NCI-H446 (cell line): Measurements from ENCODE around the gene SCAMP2.

ENCODE experiments used
- DNase-seq, 2 experiments: peaks; one replicate each; lab custom pipeline; 2025; lab: John Stamatoyannopoulos, UW

Gene SCAMP2

DNA sequence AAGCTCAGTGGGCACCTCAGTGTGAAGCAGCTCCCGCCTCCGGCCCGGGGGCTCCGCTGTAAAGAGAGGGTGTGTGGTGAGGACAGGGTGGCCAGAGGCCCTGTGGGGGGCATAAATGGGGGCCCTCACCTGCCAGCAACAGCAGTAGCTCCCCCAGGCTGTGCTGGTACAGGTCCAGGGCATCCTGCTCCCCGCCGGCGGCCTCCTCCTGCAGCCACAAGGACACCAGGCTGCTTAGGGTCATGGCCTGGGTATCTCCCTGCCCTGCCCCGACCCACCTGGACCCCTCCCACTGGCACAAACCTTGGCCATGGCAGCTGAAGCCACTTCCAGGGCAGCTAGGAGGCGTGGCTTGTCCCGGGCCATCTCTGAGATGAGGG lies 35.0 kb downstream of the SCAMP2 start:
- no peak for DNase-seq

DNA sequence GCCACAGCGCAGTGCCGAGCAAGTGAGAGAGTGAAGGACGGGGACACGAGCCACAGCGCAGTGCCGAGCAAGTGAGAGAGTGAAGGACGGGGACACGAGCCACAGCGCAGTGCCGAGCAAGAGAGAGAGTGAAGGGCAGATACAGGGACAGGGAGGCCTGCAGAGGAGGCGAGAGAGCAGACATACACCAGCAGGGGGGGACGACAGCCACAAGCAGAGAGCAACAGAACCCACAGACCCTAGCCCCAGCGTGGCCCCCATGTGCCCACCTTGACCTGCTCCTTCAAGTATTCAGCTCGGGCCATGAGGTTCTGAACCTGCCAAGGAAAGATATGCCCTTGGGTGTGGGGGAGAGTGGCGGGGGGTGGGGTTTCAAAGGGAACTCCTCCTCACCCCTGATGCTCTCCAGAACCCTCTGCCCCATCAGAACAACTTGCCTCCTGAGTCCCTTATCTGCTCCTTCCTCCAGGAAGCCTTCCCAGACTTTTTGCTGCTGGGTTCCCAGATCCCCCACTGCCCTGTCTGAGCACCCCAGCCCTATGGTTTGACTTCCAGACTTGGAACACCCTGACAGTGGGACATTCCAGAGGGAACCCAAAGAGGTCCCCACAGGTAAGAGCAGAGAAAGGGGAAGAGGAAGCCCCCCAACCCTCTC lies 35.6 kb downstream of the SCAMP2 start:
- DNase-seq = no peak

DNA sequence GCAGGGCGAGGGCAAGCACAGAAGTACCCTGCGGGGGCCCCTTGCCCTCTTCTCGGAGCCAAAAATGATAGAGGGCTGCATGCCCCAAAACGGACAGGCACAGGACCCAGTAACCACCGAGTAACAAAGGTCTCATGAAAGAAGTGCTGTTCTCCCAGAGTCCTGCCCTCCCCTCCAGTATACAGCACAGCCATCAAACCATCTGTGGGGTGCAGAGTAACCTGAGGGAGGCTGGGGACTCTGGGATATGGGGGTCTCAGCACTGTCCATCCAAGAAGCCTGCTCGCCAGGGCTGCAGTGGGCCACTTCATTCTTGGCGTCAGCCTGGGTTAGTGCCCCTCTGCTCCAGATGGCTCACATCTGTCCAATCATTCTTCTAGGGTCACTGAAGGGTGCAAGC lies 36.3 kb downstream of the SCAMP2 start:
- DNase-seq = no peak

DNA sequence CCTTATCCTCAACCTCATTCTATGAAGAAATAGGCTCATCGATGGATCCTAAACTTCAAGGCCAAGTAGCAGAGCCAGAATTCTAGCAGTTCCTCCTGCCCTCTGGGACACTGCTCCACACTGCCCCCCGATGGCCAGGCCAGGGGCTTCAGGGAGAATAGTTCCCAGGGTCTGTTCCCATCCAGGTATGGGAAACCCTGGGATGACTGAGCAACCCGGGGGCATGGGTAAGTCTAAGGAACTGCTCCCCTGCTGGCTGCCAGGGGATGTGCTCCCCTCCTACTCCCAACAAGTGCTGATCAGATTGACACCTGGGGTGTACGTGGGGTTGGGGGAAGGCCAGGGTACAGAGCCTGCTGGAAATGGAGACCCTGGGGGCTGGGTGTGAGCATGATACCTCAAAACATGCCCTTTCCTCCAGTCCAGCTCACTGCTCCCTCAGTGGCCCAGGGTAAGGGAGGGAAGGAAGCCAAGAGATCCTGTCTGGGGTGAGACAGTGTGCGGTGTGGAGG lies 37.8 kb downstream of the SCAMP2 start:
- peak; percentile 58 to 64 for DNase-seq

DNA sequence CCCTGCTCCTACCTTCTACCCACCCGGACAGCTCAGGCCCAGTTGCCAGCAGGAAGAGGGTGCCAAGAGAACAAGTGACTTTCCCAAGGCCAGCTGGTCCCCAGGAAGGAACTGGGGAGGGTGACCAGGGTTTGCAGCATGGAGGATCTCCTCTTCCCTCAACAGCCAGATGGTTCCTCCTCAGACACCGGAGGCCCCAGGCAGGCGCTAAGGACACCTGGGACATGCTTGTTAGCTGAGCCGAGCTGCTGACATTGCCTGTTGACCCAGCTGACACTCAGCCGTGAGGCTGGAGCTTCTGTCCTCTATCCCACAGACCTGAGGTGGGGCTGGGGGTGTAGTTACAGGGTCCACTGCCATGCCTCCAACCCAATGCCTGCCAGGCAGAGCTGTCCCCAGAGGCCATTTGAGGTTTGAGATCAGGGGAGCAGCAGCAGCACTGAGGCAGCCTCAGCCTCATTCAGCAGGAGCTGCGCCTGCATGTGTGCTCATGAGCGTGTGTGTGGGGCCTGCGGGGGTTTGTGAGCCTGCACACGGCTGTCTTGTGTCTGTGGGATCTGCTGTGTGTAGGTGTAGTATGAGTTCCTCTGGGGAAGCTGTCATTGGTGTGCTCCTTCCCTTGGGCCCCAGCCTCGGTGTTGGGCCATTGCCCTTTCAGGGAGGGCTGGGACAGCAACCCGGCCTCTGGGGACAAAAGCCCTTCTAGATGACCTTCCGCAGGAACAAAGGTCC lies 39.6 kb downstream of the SCAMP2 start:
- DNase-seq = no peak

DNA sequence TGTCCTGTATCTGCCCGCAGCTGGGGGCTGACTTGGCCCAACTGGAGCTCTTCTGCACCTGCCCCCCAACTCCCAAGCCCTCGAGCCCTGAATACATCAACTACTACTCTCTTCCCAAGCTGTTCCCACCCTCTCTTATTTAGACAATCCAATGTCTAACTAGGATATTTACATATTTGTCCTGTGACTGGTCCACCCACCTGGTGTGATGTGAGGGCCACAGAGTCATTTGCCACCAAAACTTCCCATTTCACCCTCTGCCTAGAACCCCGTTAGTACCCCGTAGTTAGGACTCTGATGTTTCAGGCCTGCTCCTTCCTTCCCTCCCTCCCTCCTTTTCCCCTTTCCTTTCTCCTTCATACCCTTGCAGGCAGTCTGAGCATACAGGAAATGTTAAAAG lies 40.3 kb downstream of the SCAMP2 start:
- no peak for DNase-seq

DNA sequence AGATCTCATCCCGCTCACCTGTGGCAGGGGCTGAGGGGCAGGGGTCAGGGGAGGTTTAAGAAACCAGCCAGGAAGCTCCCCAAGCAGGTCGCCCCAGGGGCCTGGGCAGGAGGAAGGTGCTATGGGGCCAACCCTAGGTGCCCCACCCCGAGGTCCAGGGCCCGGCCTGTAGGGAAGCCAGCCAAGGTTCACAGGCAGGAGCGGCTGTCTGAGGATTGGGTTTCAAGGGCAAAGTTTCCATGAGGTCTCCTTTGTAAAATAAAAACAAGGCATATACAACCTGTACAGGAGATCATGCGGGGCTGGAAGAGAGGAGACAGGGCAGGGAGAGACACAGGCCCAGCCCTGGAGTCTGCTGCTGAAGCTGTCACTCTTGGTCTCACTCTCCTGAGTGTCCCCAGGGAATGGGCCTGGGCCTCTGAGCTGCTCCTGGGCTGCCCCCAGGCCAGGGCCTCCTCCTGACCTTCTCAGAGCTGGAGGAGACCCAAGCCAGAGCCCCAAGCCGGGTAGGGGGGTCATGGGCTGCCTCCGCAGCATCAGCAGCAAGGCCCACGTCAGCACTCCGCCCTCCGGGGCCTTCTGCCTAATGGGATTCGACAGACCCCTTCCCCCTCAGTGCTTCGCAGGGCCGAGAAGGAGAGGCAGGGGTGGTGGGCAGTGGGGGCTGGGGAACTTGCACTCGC lies 41.2 kb downstream of the SCAMP2 start:
- DNase-seq = no peak

DNA sequence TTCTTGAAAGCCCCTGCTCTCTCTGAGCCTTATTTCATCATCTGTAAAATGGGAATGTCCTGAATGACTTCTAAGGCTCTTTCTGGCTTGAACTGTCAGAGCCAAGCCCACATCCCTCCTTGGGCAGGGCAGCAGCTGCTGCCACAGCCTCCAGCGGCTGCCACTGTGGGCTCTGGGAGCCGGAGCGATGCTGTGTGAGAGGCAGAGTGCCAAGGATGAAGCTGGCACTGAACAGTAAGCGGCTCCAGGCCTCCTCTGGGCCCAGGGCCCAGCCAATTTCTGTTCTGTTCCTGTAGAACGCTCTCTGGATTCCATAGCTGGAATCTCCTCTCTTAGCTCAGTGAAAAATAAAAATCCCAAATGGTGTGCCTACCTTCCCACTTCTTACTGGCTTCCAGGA lies 42.3 kb downstream of the SCAMP2 start:
- peak; percentile 61 to 96 for DNase-seq

DNA sequence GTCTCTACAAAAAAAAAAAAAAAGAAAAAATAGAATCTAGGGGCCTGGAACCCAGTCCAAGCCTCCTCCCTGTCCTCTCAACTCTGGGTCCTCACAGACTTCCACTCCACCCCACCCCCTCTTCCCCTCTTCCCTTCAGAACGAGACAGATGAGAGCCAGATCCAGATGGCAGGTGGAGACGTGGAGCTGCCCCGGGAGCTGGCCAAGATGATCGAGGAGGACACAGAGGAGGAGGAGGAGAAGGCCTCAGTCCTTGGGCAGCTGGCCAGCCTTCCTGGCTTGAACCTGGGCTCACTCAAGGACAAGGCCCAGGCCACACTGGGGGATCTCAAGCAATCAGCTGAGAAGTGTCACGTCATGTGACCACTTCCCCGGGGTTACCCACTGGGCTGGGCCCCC lies 43.2 kb downstream of the SCAMP2 start:
- DNase-seq = peak; percentile 29 to 74

DNA sequence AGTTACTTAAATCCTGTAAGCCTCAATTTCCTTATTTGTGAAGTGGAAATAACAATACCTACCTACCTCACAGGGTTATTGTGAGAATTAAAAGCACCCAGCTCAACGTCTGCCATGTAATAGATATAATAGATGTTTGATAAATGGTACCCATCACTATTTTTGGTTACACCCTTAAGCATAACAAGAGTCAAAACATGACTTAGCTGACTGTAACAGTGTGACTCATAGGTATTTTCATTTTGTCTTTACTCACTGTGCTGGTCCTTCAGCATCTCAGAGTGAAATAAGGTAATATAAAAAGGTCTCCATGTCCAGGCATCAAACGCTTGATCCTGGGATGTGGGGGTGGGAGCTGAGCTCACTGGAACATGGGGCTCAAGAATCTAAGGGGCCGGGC lies 43.7 kb downstream of the SCAMP2 start:
- no peak for DNase-seq

DNA sequence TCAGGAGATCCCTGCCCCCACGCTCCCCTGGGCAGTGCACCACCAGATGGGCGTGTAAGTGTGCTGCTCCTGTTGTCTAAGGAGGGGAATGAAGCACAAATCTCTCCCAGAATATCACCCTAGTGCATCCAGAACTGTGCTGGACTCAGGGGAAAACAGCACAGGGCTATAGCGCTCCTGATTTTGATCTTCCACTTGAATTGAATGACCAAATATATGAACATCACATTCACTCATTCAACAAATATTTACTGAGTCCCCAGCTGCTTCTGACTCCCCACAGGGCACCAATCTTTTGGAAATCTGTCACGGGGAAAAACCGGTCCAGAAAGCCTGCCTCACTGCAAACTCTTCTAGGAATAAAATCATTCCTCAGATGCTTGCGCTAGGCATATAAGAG lies 44.3 kb downstream of the SCAMP2 start:
- DNase-seq = peak in 1 of 2 experiments; percentile 42

DNA sequence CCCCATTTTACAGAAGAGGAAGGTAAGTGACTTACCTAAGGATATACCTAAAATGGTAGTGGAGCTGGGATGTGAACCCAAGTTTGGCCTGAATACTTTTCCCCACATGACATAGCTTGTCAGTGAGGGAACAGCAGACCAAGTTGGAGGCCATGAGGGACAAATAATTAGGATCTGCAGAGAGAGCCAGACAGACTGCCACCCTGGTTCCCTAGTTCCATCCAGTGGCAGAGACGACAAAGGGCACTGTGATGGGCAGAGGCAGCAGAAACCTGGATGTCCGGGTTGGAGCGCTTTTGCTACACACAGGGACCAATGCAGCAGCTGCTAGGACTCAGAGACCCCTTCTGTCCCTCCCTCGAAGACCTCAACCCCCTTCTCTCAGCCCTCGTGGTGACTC lies 45.6 kb downstream of the SCAMP2 start:
- no peak for DNase-seq

DNA sequence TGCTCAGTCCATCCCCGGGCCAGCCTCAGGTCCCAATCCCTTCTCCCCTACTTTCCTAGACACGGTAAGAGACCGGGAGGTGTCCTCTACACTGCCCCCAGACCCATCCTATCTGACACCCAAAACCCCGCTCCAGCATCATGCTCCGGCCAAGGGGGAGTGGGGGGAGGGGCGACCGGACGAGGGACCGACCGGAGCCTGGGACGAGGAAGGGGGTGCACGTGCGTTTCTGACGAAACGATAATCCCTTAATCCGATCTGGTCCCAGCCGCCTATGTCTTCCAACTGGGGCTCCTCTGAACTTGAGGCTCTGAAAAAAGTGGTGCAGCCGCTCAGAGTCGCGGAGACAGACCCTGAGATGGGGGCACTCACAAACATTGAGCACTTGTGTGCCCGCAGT lies 46.2 kb downstream of the SCAMP2 start:
- no peak for DNase-seq

DNA sequence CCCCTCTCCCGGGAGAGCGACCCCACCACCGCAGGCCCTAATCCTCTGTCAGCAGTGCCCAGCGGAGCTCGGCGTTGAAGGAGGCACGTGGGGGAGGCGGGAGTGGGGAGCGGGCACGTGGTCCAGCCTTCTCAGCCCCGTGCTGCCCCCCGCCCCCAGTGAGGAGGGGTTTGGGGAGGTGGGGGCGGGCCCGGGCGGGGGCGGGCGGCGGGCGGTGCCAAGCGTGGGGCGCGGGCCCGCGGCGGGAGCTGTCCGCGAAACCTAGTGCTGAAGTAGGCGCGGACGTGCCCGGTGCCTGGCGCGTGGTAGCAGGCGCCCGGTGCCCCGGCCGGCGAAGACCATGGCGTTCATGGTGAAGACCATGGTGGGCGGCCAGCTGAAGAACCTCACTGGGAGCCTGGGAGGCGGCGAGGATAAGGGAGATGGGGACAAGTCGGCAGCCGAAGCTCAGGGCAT lies 46.8 kb downstream of the SCAMP2 start, which contains the start of gene CPLX3:
Gene CPLX3 (plus strand): TSS at position 264 of the 456 bp plus-strand sequence. CDS start 77 bp downstream, at position 341.
- DNase-seq = no peak

DNA sequence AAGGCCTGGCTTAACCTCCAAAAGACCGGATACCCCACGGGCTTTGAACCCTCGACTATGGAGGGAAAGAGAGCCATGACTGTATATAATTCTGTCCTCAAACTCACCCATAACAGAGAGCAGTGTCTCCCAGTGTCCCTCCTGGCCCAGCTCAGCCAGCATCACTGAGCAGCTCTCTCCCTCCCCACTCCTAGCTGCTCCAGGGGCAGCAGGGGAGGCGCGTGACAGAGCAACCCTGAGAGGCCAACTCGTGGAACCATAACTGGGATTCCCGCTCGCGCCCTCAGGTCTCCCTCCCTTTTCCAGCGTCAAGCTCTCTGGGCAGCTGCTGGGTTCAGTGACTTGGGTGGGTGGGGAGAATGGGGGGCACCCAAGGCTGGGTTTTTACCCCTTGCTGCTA lies 47.3 kb downstream of the SCAMP2 start:
- DNase-seq = no peak

DNA sequence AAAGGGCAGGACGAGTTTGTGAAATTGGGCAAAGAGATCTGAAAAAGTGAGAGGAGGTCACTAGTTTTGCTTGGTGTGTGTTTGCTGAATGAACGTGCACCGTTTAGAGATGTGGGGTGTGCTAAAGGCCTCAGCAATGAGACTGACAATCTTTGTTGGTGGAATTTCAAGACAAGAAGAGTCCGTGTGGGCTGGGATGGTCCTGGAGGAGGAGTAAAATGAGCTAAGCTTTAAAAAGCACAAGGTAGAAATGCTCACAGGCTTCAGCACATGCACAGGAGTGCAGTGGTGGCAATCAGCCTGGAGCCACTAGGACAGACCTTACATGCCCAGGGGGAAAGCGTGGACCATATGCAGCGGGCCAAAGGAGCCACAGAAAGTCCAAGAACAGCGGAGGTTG lies 48.2 kb downstream of the SCAMP2 start:
- no peak for DNase-seq

DNA sequence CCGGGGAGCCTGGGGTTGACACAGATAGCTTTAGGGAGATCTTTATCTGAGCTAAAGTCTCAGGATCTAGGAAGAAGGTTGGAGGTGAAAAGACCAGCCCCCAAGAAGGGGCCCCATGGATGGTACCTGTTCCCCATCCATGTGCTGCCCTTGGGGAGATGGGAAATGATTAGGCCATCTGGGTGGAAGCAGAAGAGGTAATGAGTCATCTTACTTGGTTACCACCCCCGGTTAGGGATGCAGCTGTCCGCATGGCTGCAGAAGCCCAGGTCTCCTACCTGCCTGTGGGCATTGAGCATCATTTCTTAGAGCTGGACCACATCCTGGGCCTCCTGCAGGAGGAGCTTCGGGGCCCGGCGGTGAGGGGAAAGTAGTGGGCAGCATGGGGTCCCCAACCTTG lies 49.8 kb downstream of the SCAMP2 start:
- no peak for DNase-seq

DNA sequence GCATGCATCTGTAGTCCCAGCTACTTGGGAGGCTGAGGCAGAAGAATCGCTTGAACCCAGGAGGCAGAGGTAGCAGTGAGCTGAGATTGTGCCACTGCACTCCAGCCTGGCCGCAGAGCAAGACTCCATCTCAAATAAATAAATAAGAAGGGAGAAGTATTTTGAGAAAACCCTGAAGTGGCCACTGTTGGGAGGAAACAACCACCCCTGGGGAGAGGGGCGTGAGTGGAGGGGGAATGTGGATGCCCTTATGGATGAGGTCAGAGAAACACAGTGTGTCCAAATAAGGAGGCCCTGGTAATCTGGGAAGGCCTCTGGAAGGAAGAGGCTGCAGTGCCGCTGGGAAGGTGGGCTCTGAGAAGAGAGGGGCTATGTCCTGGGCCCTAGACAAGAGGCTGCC lies 50.9 kb downstream of the SCAMP2 start:
- DNase-seq = no peak

DNA sequence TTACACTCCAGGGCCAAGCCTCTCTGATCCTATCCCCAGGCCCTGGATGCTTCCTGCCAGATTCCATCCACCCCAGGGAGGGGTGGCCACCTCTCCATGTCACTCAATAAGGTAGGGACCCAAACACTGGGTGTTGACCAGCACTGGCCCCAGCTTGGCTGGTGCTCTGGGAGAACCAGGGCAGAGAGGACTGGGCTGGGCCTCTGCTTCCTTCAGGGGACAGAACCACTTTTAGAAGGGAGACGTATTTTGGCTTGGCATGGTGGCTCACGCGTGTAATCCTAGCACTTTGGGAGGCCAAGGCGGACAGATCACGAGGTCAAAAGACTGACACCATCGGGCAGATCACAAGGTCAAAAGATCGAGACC lies 51.4 kb downstream of the SCAMP2 start:
- DNase-seq = no peak

DNA sequence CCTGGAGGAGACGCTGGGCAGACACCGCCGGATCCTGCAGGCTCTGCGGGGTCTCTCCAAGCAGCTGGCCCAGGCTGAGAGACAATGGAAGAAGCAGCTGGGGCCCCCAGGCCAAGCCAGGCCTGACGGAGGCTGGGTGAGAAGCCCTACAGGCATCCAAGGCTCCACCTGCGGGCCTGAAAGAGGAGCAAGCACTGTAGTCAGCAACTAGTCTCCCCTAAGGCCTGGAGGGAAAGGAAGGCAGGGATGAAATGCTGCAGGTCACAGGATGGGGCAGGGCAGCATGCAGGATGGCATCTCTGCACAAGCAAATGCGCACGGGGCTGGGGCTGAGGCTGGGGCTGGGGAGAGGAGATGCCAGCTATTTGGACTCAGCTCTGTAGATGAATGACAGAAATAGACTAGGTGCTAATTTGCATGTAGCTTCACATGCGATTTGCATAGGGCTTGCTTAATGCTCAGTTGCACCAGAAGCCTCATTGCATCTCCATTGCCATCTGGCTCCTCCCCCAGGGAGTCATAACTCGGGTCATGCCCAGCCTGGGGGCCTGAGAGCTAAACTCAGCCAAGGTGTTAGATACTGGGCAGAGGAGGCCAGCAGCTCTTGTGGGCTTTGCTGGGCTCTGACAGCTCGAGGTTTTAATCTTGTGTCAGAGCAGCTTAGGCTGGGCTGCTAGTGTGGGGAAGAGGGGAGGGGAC lies 51.9 kb downstream of the SCAMP2 start:
- peak in 1 of 2 experiments; percentile 68 for DNase-seq

DNA sequence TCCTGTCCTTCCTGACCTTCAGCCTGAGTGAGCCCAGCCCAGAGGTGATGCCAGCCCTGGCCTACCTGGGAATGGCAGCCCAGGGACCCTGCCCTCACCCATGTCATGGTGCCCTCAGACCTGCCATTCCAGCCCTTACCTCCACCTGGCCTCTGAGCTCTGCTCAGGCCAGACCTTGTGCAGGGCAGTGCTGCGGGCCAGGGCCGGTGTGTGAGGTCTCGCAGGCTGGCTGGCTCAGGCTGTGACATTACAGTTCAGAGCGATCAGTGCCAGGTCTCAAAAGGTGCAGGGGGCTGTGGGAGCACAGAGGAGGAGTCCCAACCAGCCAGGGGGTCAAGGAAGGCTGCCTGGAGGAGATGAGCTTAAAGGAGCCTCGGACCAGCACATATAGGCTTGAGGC lies 53.1 kb downstream of the SCAMP2 start:
- no peak for DNase-seq

DNA sequence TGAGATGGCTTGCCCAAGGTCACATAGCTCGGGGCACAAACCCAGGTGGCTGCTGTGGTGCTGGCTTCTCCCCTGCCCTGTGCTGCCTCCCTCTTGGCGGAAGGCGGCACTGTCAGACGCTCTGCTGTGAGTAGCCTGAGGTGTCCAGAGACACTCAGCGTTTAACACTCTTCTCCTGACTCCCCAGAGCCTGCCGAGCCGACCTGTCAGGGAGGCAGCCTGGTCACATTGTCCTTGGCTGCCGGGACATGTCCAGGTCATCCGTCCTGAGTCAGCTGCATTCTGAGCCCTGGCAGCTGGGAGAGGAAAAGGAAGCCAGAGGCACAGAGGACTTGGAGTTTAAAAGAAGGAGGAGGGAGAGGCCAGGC lies 55.8 kb downstream of the SCAMP2 start:
- no peak for DNase-seq
